ENCODE measurements around the gene NME4.

- TF ChIP-seq CTCF (IDR thresholded peaks at IDR 0.05) (no peak), EP300 (IDR thresholded peaks at IDR 0.05) (no peak)
Measured at GRCh38 chr16:369275-369865, 27.6 kb upstream of the NME4 start.

All from esophagus muscularis mucosa (tissue), 3 donors.